Measurements from ENCODE around the gene GTF2F2. TPM values are rescaled to one million over a fixed set of nuclear protein-coding genes. Genes with fewer than 3 reads are reported as not detected.
"Not testable (repeated sequence)": the region's sequence is repeated elsewhere in the genome, so short reads cannot be mapped to it uniquely, and the experiment has no call there.

The GTF2F2 gene
- polyA plus RNA-seq, 1 donor from 2014 or later, result 12.0 TPM

GRCh38 chr13:45297456-45298205 lies 177.3 kb downstream of the GTF2F2 start:
- H3K36me3 Mint-ChIP-seq, result peaks cover 3% of the 10 kb centered on the region
- H3K27me3 Mint-ChIP-seq, result peaks cover 3% of the 10 kb centered on the region
- peaks cover 4 to 14% (median 6%) of the 10 kb centered on the region in 3 donors for H3K4me1 Mint-ChIP-seq
- no peak overlapping the region for H3K4me3 Mint-ChIP-seq
- H3K27ac Mint-ChIP-seq, result peak overlapping the region in 2 of 3 donors; percentile 10 to 59
- no peaks in the 10 kb centered on the region for H3K9me3 Mint-ChIP-seq

- Mint-ChIP-seq H3K27me3 (peaks cover 3% of the 10 kb centered on the region), H3K36me3 (peaks cover 3% of the 10 kb centered on the region), H3K4me1 (peaks cover 4 to 12% (median 6%) of the 10 kb centered on the region in 3 donors), H3K9me3 (no peaks in the 10 kb centered on the region), H3K27ac (peak overlapping the region; percentile 10 to 59 (median 25)), H3K4me3 (no peak overlapping the region)
Measured at GRCh38 chr13:45298206-45298505, 177.8 kb downstream of the GTF2F2 start.

- H3K9me3 Mint-ChIP-seq, H3K4me3 Mint-ChIP-seq, H3K27me3 Mint-ChIP-seq, H3K36me3 Mint-ChIP-seq: not testable (repeated sequence)
- Mint-ChIP-seq H3K27ac (peak overlapping the region in 2 of 3 donors; percentile 25 to 59), H3K4me1 (peaks cover 4 to 12% (median 6%) of the 10 kb centered on the region in 3 donors)
Measured at GRCh38 chr13:45298550-45298949, 178.2 kb downstream of the GTF2F2 start.

GRCh38 chr13:45299194-45299593 lies 178.9 kb downstream of the GTF2F2 start:
- peaks cover 4 to 12% (median 6%) of the 10 kb centered on the region in 3 donors for H3K4me1 Mint-ChIP-seq
- peaks cover 5% of the 10 kb centered on the region for H3K27me3 Mint-ChIP-seq
- peaks cover 3% of the 10 kb centered on the region for H3K36me3 Mint-ChIP-seq
- peak overlapping the region in 1 of 3 donors; percentile 35 for H3K27ac Mint-ChIP-seq
- H3K4me3 Mint-ChIP-seq, result no peak overlapping the region
- H3K9me3 Mint-ChIP-seq, result no peaks in the 10 kb centered on the region

- Mint-ChIP-seq H3K36me3 (peaks cover 3% of the 10 kb centered on the region), H3K27ac (no peak overlapping the region), H3K4me1 (peaks cover 4 to 12% (median 6%) of the 10 kb centered on the region in 3 donors), H3K27me3 (peaks cover 9% of the 10 kb centered on the region), H3K4me3 (no peak overlapping the region), H3K9me3 (no peaks in the 10 kb centered on the region)
Measured at GRCh38 chr13:45300190-45300985, 180.1 kb downstream of the GTF2F2 start.

GRCh38 chr13:45301263-45301662 lies 181.0 kb downstream of the GTF2F2 start:
- H3K36me3 Mint-ChIP-seq, result peaks cover 3% of the 10 kb centered on the region
- H3K4me3 Mint-ChIP-seq, result no peak overlapping the region
- H3K27me3 Mint-ChIP-seq, result peaks cover 9% of the 10 kb centered on the region
- H3K4me1 Mint-ChIP-seq, result peaks cover 4 to 10% (median 6%) of the 10 kb centered on the region in 3 donors
- H3K9me3 Mint-ChIP-seq, result no peaks in the 10 kb centered on the region
- H3K27ac Mint-ChIP-seq, result no peak overlapping the region

GRCh38 chr13:45302507-45302906 lies 182.2 kb downstream of the GTF2F2 start:
- H3K36me3 Mint-ChIP-seq, result peaks cover 6% of the 10 kb centered on the region
- peaks cover 3 to 5% (median 5%) of the 10 kb centered on the region in 3 donors for H3K4me1 Mint-ChIP-seq
- H3K27me3 Mint-ChIP-seq, result peaks cover 14% of the 10 kb centered on the region
- H3K4me3 Mint-ChIP-seq, result no peak overlapping the region
- H3K9me3 Mint-ChIP-seq, result no peaks in the 10 kb centered on the region
- H3K27ac Mint-ChIP-seq, result no peak overlapping the region

GRCh38 chr13:45303026-45303425 lies 182.7 kb downstream of the GTF2F2 start:
- Mint-ChIP-seq H3K4me1 (peaks cover 0 to under 1% (median under 1%) of the 10 kb centered on the region in 3 donors), H3K4me3 (no peak overlapping the region), H3K9me3 (no peaks in the 10 kb centered on the region), H3K27me3 (peaks cover 16% of the 10 kb centered on the region), H3K27ac (no peak overlapping the region), H3K36me3 (peaks cover 6% of the 10 kb centered on the region)

GRCh38 chr13:45303866-45304265 lies 183.6 kb downstream of the GTF2F2 start:
- Mint-ChIP-seq H3K27ac (no peak overlapping the region), H3K9me3 (no peaks in the 10 kb centered on the region), H3K4me1 (no peaks in the 10 kb centered on the region), H3K4me3 (no peak overlapping the region), H3K36me3 (peaks cover 6% of the 10 kb centered on the region), H3K27me3 (peaks cover 16% of the 10 kb centered on the region)

- Mint-ChIP-seq H3K27me3 (peaks cover 21% of the 10 kb centered on the region), H3K4me3 (no peak overlapping the region), H3K4me1 (peaks cover 2 to 8% (median 5%) of the 10 kb centered on the region in 3 donors), H3K36me3 (peaks cover 6% of the 10 kb centered on the region), H3K27ac (peak overlapping the region in 1 of 3 donors; percentile 64), H3K9me3 (no peaks in the 10 kb centered on the region)
Measured at GRCh38 chr13:45305079-45305478, 184.8 kb downstream of the GTF2F2 start.

- H3K27ac Mint-ChIP-seq, result no peak overlapping the region
- no peak overlapping the region for H3K4me3 Mint-ChIP-seq
- H3K27me3 Mint-ChIP-seq, result peaks cover 25% of the 10 kb centered on the region
- peaks cover 2% of the 10 kb centered on the region for H3K36me3 Mint-ChIP-seq
- H3K4me1 Mint-ChIP-seq, result peaks cover 12 to 15% (median 13%) of the 10 kb centered on the region in 3 donors
- H3K9me3 Mint-ChIP-seq, result no peaks in the 10 kb centered on the region
Measured at GRCh38 chr13:45306966-45307365, 186.7 kb downstream of the GTF2F2 start.

- Mint-ChIP-seq H3K4me3 (peak overlapping the region; percentile 16 to 95 (median 86)), H3K9me3 (no peaks in the 10 kb centered on the region), H3K27ac (peak overlapping the region in 2 of 3 donors; percentile 26 to 53), H3K36me3 (peaks cover 2% of the 10 kb centered on the region), H3K4me1 (peaks cover 12 to 15% (median 13%) of the 10 kb centered on the region in 3 donors), H3K27me3 (peaks cover 21% of the 10 kb centered on the region)
Measured at GRCh38 chr13:45310341-45311131, 190.2 kb downstream of the GTF2F2 start.

- Mint-ChIP-seq H3K9me3 (no peaks in the 10 kb centered on the region), H3K4me1 (peaks cover 6 to 10% (median 9%) of the 10 kb centered on the region in 3 donors), H3K27me3 (peaks cover 9% of the 10 kb centered on the region), H3K27ac (no peak overlapping the region), H3K4me3 (no peak overlapping the region), H3K36me3 (no peaks in the 10 kb centered on the region)
Measured at GRCh38 chr13:45314822-45315221, 194.5 kb downstream of the GTF2F2 start.

- Mint-ChIP-seq H3K4me3 (no peak overlapping the region), H3K9me3 (no peaks in the 10 kb centered on the region), H3K27ac (no peak overlapping the region), H3K27me3 (peaks cover 8% of the 10 kb centered on the region), H3K36me3 (no peaks in the 10 kb centered on the region), H3K4me1 (peaks cover 2 to 11% (median 9%) of the 10 kb centered on the region in 3 donors)
Measured at GRCh38 chr13:45315520-45316167, 195.3 kb downstream of the GTF2F2 start.
